NCI-H146 treated with DMSO at 0.1 percent for 48 hours (cell line): ENCODE data around the gene USE1.
"Not testable (repeated sequence)": the region's sequence is repeated elsewhere in the genome, so short reads cannot be mapped to it uniquely, and the experiment has no call there.

ENCODE experiments used
- DNase-seq: peaks from one replicate; lab custom pipeline; 2025; ENCODE audit not compliant: unreplicated experiment; lab: John Stamatoyannopoulos, UW

USE1 gene

GRCh38 chr19:17215127-17215971 lies at the start of gene USE1:
TSS of gene USE1 (plus strand) at chr19:17215357. CDS start at chr19:17215406, 49 bp downstream.
- DNase-seq = peak; percentile 91

GRCh38 chr19:17165715-17166114 lies 49.4 kb upstream of the USE1 start:
- DNase-seq = no peak

- DNase-seq = no peak
Observed at GRCh38 chr19:17170538-17171297, 44.4 kb upstream of the USE1 start.

GRCh38 chr19:17171874-17172273 lies 43.3 kb upstream of the USE1 start:
- no peak for DNase-seq

- peak; percentile 3 for DNase-seq
Observed at GRCh38 chr19:17172624-17173345, 42.4 kb upstream of the USE1 start.

- DNase-seq = no peak
Observed at GRCh38 chr19:17178291-17178690, 36.9 kb upstream of the USE1 start.

- DNase-seq = no peak
Observed at GRCh38 chr19:17180997-17181702, 34.0 kb upstream of the USE1 start.

- no peak for DNase-seq
Observed at GRCh38 chr19:17183271-17183761, 31.8 kb upstream of the USE1 start.

GRCh38 chr19:17183858-17184321 lies 31.3 kb upstream of the USE1 start:
- DNase-seq = no peak

GRCh38 chr19:17184371-17184841 lies 30.8 kb upstream of the USE1 start:
- no peak for DNase-seq

- no peak for DNase-seq
Observed at GRCh38 chr19:17185590-17185989, 29.6 kb upstream of the USE1 start.

- not testable (repeated sequence) for DNase-seq
Observed at GRCh38 chr19:17191736-17192135, 23.4 kb upstream of the USE1 start.

- no peak for DNase-seq
Observed at GRCh38 chr19:17192751-17193150, 22.4 kb upstream of the USE1 start.

GRCh38 chr19:17194608-17195007 lies 20.5 kb upstream of the USE1 start:
- no peak for DNase-seq

- DNase-seq = no peak
Observed at GRCh38 chr19:17195106-17195505, 20.1 kb upstream of the USE1 start.

GRCh38 chr19:17196610-17197009 lies 18.5 kb upstream of the USE1 start:
- DNase-seq = no peak

- no peak for DNase-seq
Observed at GRCh38 chr19:17197666-17198065, 17.5 kb upstream of the USE1 start.

- DNase-seq = no peak
Observed at GRCh38 chr19:17200408-17201079, 14.6 kb upstream of the USE1 start.

GRCh38 chr19:17202249-17202648 lies 12.9 kb upstream of the USE1 start:
- DNase-seq = no peak

GRCh38 chr19:17202713-17203112 lies 12.4 kb upstream of the USE1 start:
- no peak for DNase-seq
